SK-N-SH treated with all-trans-retinoic acid at 6 μM for 48 hours (cell line): ENCODE measurements around the gene MAPK8IP3.

ENCODE experiments used
- ATAC-seq: fragments of 200-7000 bp; cut with Tn5 transposase; 3 replicates; pipeline ENCODE4 v1.9.1; 2020; ENCODE audit warnings: mild to moderate bottlenecking, moderate library complexity
- ARNTL ChIP-seq: fragments of 450-650 bp; formaldehyde crosslinking; IDR thresholded peaks from 2 replicates; pipeline ENCODE4 v1.5.0; 2020; ENCODE audit warnings: low read depth, mild to moderate bottlenecking, moderate library complexity, borderline replicate concordance
- BACH2 ChIP-seq: fragments of 250-450 bp; sonication (Bioruptor Pico); IDR thresholded peaks from 2 replicates; pipeline ENCODE4 v1.9.0; 2021; ENCODE audit warnings: mild to moderate bottlenecking, borderline replicate concordance
- CREB5 ChIP-seq: fragments of 250-450 bp; sonication (Bioruptor Pico); IDR thresholded peaks from 2 replicates; pipeline ENCODE4 v1.5.1; 2020; ENCODE audit warnings: low read depth, mild to moderate bottlenecking, moderate library complexity
- CSDC2 ChIP-seq: fragments of 250-450 bp; sonication (Bioruptor Pico); IDR thresholded peaks from 2 replicates; pipeline ENCODE4 v1.5.0; 2020; ENCODE audit warnings: mild to moderate bottlenecking, moderate library complexity
- CSRNP3 ChIP-seq: fragments of 250-450 bp; sonication (Bioruptor Pico); IDR thresholded peaks from 2 replicates; pipeline ENCODE4 v1.5.1; 2021; ENCODE audit warnings: mild to moderate bottlenecking, moderate library complexity
- ESRRG ChIP-seq: fragments of 250-450 bp; sonication (Bioruptor Pico); IDR thresholded peaks from 2 replicates; pipeline ENCODE4 v1.6.1; 2021; ENCODE audit warnings: mild to moderate bottlenecking
- GLIS3 ChIP-seq: fragments of 250-450 bp; sonication (Bioruptor Pico); IDR thresholded peaks from 2 replicates; pipeline ENCODE4 v1.5.0; 2020; ENCODE audit warnings: mild to moderate bottlenecking, moderate library complexity
- OSR1 ChIP-seq: fragments of 250-450 bp; sonication (Bioruptor Pico); IDR thresholded peaks from 2 replicates; pipeline ENCODE4 v1.8.0; 2022; ENCODE audit warnings: moderate library complexity, mild to moderate bottlenecking, inconsistent platforms
- PATZ1 ChIP-seq: fragments of 250-450 bp; sonication (Bioruptor Pico); IDR thresholded peaks from 2 replicates; pipeline ENCODE4 v1.8.0; 2020; ENCODE audit warnings: mild to moderate bottlenecking, moderate library complexity, borderline replicate concordance
- POU6F1 ChIP-seq: fragments of 250-450 bp; sonication (Bioruptor Pico); IDR thresholded peaks from 2 replicates; pipeline ENCODE4 v1.8.0; 2021; ENCODE audit warnings: low read depth, mild to moderate bottlenecking, moderate library complexity, borderline replicate concordance
- PPARA ChIP-seq: fragments of 250-450 bp; sonication (Bioruptor Pico); IDR thresholded peaks from 2 replicates; pipeline ENCODE4 v1.5.0; 2020; ENCODE audit warnings: mild to moderate bottlenecking, borderline replicate concordance
- RARB ChIP-seq: fragments of 250-450 bp; sonication (Bioruptor Pico); IDR thresholded peaks from 2 replicates; pipeline ENCODE4 v1.8.0; 2021; ENCODE audit warnings: mild to moderate bottlenecking, moderate library complexity
- SNAI2 ChIP-seq: fragments of 250-450 bp; sonication (Bioruptor Pico); IDR thresholded peaks from 2 replicates; pipeline ENCODE4 v1.5.0; 2020; ENCODE audit warnings: mild to moderate bottlenecking, moderate library complexity
- TCF4 ChIP-seq: fragments of 250-450 bp; sonication (Bioruptor Pico); IDR thresholded peaks from 2 replicates; pipeline ENCODE4 v1.8.0; 2021; ENCODE audit warnings: mild to moderate bottlenecking, moderate library complexity, borderline replicate concordance
- TOX ChIP-seq: fragments of 250-450 bp; sonication (Bioruptor Pico); IDR thresholded peaks from 2 replicates; pipeline ENCODE4 v1.8.0; 2021; ENCODE audit warnings: mild to moderate bottlenecking, moderate library complexity, borderline replicate concordance
- TSHZ2 ChIP-seq: fragments of 250-450 bp; sonication (Bioruptor Pico); IDR thresholded peaks from 2 replicates; pipeline ENCODE4 v1.5.0; 2020; ENCODE audit warnings: mild to moderate bottlenecking, moderate library complexity
- ZC3H10 ChIP-seq: fragments of 250-450 bp; sonication (Bioruptor Pico); IDR thresholded peaks from 2 replicates; pipeline ENCODE4 v1.5.1; 2021; ENCODE audit warnings: mild to moderate bottlenecking, moderate library complexity
- ZFP3 ChIP-seq: fragments of 250-450 bp; sonication (Bioruptor Pico); IDR thresholded peaks from 2 replicates; pipeline ENCODE4 v1.5.0; 2020; ENCODE audit warnings: mild to moderate bottlenecking, moderate library complexity
- ZFP30 ChIP-seq: fragments of 450-650 bp; formaldehyde crosslinking; IDR thresholded peaks from 2 replicates; pipeline ENCODE4 v1.5.0; 2022; ENCODE audit warnings: mild to moderate bottlenecking, moderate library complexity
- ZNF70 ChIP-seq: fragments of 450-650 bp; formaldehyde crosslinking; IDR thresholded peaks from 2 replicates; pipeline ENCODE4 v1.5.0; 2020; ENCODE audit warnings: mild to moderate bottlenecking, moderate library complexity
- ZNF8 ChIP-seq: fragments of 450-650 bp; formaldehyde crosslinking; IDR thresholded peaks from 2 replicates; pipeline ENCODE4 v1.5.0; 2020; ENCODE audit warnings: mild to moderate bottlenecking, moderate library complexity

The MAPK8IP3 gene

GRCh38 chr16:1785846-1786170, 79.8 kb downstream of the MAPK8IP3 start:
- TF ChIP-seq ZNF70 (CRISPR knock-in tag): no peak
- no peak for TF ChIP-seq OSR1 (CRISPR knock-in tag)
- TF ChIP-seq ARNTL (CRISPR knock-in tag): no peak
- no peak for TF ChIP-seq RARB (CRISPR knock-in tag)
- TF ChIP-seq ZFP3: no peak
- TF ChIP-seq POU6F1 (CRISPR knock-in tag): no peak
- no peak for TF ChIP-seq TOX (CRISPR knock-in tag)
- TF ChIP-seq CREB5 (CRISPR knock-in tag): no peak
- TF ChIP-seq CSDC2 (CRISPR knock-in tag): no peak
- TF ChIP-seq ZC3H10: no peak
- TF ChIP-seq PATZ1: no peak
- no peak for TF ChIP-seq TSHZ2 (CRISPR knock-in tag)
- no peak for TF ChIP-seq BACH2
- no peak for TF ChIP-seq GLIS3
- TF ChIP-seq CSRNP3: no peak
- TF ChIP-seq ZNF8 (CRISPR knock-in tag): no peak
- no peak for TF ChIP-seq SNAI2
- TF ChIP-seq TCF4 (CRISPR knock-in tag): no peak
- no peak for TF ChIP-seq PPARA (CRISPR knock-in tag)
- TF ChIP-seq, all 23 proteins: peak for 0
- no peak for ATAC-seq

GRCh38 chr16:1786242-1787055, 80.5 kb downstream of the MAPK8IP3 start:
- ATAC-seq: no peak
- TF ChIP-seq ESRRG (CRISPR knock-in tag) (no peak), SNAI2 (no peak), OSR1 (CRISPR knock-in tag) (no peak), CSDC2 (CRISPR knock-in tag) (no peak), ZC3H10 (no peak), ZFP3 (no peak), TCF4 (CRISPR knock-in tag) (no peak), ZNF8 (CRISPR knock-in tag) (no peak), ZFP30 (CRISPR knock-in tag) (no peak), BACH2 (no peak), TSHZ2 (CRISPR knock-in tag) (no peak)
- TF ChIP-seq, all 23 proteins: peak for 0
